ENCODE data around the gene NEU1.

The NEU1 gene

GRCh38 chr6:31892821-31893220 lies 30.2 kb upstream of the NEU1 start:
- no peak for DNase-seq

DNA sequence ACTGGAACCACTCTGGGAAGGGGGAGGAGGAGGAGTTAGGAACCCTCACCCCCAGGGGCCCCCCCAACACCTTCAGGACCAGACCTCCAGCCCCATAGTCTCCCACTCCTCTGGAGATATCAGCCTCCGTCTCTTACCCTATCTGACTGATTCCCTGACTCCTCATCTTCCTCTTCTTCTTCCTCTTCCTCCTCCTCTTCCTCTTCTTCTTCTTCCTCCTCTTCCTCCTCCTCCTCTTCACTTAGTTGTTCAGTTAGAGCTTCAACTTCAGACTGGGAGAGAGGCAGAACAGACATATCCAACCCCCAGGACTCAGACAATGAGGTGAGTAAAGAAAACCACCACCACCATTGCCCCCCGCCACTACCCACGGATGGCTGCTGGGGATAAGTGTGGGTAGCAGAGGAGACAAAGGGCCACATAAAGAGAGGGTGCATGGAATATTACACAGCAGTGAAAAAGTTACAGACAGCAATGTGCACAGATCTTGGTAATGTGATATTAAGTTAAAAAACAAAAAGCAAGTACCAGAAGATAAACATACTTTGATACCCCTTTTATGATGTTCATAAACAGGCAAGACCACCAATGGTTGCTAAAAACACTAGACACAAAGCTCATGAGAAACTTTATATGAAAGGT lies 26.8 kb upstream of the NEU1 start:
- DNase-seq = no peak

GRCh38 chr6:31888276-31889258 lies 25.9 kb upstream of the NEU1 start:
- DNase-seq = no peak

DNA sequence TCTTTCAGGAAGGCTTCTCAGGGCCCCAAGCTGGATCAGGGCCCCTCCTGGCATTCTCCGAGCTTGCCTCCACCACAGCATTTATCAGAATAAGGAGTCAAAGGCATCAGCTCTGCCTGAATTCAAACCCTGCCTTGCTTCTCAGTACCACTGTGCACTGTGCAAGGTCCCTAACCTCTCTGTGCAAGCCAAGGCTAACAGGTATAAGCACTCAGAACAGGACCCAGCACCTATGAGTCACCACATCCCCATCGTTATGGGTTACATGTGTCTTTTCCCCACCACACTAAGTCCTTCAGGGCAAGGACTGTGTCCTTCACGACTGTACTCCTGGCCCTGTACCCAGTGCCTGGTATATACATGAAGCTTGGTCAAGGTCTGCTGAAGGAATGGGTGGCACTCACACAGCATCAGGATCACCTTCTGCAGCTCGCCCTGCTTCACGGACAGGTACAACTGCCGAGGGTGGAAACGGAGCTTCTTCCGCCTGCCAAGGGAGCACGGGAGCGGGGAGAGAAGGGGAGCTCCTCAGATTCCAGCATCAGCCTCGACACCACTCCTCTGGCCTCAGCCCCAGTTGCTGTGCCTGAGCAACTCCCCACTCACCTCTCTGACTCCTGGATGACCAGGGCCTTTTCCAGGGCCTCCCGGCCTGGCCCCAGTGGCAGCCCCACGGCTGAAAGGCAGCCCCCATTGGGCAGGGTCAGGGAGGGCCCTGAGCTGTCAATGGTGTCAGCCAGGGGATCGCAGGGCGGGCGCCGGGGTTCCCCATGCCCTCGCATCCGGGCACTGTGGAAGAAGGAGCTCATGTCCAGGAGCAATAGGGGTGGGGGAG lies 24.8 kb upstream of the NEU1 start:
- DNase-seq = no peak

- no peak for DNase-seq
These were observed 23.9 kb upstream of the NEU1 start for GRCh38 chr6:31886541-31886991.

DNA sequence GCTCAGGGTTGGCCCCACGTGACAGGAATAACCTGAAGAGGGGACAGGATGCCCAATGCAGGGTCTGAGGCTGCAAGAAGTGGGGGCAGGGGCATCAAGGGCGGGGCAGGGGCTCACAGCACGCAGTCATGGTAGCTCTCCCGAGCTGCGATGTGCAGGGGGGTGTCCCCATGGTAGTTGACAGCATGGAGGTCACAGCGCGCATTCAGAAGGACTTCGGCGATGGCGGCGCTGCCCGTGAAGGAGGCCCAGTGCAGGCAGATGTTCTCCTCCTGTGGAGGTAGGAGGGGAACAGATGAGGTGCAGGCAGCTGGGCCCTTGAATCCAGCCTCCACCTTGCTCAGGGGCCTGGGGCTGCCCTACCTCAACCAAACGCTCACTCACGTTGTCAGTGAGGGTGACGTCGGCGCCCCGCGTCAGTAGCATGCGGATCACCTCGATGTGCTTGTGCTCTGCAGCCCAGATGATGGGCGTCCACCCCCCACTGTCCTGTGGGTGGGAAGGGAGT lies 22.0 kb upstream of the NEU1 start:
- DNase-seq = no peak

DNA sequence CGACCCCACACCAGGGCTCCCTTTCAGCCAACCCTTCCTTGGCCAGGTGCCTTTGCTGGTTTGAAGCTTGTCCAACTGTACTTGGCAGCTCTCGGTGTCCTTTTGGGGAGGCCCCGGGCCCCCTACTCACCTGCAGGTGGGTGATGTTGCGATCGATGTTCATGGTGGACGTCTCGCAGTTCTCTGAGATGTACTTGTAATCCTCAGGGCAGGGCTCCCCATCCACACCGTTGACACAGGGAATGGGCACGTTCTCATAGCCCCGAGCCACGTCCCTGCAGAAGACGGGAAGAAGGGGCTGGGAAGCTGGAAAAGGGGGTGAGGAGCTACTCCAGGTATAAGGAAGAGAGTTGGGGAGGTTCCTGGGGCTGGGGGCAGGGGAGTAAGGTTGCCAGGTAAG lies 21.1 kb upstream of the NEU1 start:
- DNase-seq = no peak

- peak; percentile 67 for DNase-seq
These were observed 19.7 kb upstream of the NEU1 start for GRCh38 chr6:31882344-31882743.

DNA sequence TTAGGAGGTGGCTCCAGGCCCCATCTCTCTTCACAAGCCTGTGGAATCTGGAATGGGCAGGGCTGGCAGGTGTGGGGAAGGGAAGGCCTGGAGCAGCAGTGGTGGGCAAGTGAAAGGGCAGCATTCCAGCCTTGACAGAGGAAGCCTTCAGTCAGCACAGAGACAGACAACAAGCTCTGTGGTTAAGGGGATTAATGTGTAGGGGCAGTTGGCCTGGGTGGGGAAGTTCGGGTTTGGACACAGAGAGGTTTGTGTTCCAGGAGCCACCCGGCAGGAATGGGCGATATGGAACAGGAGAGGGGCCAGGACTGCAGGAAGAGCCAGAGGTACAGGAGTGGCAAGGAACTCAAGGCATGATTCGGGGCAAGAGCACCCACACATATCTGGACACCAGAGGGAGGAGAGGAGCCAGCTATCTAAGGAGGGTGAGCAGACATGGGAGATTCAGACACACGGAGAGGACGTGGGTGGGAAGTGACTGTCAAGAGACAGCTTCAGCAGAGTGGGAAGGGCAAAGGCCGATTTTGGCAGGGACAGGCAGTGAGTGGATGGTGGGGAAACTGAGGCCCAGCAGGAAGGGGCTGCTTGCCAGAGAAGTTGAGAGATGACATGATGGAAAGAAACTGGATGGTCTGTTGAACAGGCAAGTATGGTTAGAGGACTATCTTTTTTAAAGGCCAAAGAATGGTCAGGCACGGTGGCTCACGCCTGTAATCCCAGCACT lies 18.7 kb upstream of the NEU1 start:
- no peak for DNase-seq

GRCh38 chr6:31880616-31881015 lies 18.0 kb upstream of the NEU1 start:
- no peak for DNase-seq

- no peak for DNase-seq
These were observed 17.3 kb upstream of the NEU1 start for GRCh38 chr6:31879901-31880300.

DNA sequence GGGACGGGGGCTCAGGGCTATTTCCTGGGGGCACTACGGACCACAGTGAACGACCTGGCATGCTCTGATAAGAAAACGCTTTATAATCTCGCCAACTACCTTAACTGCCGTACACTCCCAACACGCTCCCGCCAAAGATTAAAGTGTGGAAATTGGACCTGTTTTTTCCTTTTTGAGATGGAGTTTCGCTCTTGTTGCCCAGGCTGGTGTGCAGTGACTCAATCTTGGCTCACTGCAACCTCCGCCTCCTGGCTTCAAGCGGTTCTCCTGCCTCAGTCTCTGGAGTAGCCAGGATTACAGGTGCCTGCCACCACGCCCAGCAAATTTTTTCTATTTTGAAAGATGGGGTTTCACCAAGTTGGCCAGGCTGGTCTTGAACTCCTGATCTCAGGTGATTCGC lies 16.5 kb upstream of the NEU1 start:
- no peak for DNase-seq

- no peak for DNase-seq
These were observed 16.1 kb upstream of the NEU1 start, which contains the start of gene SLC44A4 for GRCh38 chr6:31878726-31879125. Gene SLC44A4, minus strand, starts transcription at chr6:31878997. Its CDS starts 17 bp downstream, at chr6:31878980.

- no peak for DNase-seq
These were observed 15.6 kb upstream of the NEU1 start for GRCh38 chr6:31878222-31878621.

DNA sequence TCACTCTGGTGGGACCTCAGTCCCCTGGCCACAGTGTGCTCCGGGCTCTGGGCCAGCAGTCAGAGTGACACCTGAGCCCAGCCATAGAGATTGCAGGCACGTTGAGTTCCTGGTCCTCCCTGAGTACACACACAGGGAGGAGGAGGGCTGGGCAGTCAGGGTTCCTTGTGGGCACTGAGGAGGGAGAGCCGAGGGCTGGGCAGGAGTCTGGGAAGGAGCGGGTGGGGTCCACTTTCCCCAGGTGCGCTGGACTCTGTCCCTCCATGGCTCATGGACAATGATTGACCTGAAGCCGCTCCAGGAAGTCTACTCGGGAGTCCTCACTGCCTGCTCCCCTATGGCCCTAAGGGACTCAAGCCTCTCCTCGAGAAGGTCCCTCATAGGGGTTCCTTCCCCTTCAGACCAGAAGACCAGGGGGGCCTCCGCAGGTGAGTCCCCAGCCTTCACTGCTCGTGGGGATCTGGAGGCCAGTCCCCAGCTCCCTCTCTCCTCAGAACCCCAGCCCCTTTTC lies 15.1 kb upstream of the NEU1 start:
- no peak for DNase-seq

DNA sequence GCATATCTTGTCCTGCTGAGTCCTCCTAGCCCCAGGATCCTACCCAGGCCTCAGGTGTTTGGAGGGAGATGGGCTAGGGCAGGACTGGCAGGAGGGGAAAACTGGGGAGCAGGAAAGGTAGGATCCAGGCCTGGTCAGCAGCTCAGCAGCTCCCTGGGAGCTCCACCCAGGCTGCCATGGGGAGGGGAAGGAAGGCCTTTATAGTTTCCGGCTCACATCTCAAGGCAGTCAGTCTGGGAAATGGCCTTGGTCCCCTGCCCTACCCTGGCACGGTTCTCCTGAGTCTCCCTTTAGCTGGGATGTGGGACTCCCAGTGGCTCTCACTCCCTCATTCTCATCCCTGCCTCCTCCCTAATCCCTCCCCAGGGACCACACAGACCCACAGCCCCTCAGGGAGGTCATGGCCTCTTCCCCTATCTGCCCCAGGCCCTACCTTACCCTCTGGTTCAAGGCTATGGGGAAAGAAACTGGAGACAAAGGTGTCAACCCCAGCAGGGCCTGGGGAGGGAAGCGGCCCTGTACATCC lies 14.6 kb upstream of the NEU1 start:
- DNase-seq = no peak

GRCh38 chr6:31876357-31876756 lies 13.7 kb upstream of the NEU1 start:
- DNase-seq = no peak

DNA sequence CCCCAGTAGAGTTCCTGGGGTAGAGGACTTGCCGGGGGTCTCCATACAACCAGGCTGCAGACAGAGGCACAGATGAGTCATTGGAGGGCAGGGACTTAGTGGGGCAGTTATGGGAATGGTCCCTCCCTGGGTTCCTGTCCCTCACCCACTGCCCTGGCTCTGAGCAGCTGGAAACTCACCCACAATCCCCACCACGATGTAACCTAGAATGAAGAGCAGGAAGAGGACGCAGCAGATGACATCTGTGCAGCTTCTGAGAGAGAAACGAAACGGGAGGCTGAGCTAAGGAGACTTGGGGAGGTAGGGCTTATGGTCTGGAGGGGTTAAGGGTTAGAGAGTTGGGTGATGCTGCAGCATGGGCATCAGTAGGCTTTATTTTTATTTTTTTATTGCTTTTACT lies 13.3 kb upstream of the NEU1 start:
- DNase-seq = no peak

DNA sequence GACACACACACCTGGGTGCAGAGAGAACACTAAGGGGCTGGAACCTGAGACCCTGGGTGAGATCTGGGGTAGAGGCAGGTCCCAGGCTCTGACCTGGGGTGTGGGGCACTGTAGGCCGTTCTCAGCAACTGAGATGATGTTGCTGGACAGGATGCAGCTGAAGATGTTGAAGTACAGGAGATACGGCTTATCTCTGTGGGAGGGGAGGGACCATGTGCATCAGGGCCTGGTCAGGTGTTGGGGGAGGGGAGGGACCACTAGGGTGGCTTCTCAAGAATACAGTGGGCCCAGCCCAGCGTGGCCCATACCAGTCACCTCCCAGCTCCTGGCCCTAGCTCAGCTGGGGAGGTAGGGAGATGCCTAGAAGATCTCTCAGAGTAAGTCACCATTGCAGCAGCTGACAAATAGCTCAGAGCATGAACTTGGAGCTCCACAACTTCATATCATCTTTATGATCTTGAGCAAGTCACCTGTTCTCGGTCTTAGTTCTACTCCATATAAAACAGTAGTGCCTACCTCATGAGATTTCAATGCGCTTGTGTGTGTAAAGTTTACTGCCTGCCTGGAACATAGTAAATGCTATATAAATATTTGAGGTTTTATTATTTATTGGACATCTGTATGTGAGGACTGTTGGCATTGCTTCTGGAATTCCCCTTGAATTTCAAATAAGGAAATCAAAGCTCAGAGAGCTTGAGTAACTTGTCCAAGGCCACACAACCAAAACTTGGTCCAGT lies 12.4 kb upstream of the NEU1 start:
- DNase-seq = peak; percentile 26

DNA sequence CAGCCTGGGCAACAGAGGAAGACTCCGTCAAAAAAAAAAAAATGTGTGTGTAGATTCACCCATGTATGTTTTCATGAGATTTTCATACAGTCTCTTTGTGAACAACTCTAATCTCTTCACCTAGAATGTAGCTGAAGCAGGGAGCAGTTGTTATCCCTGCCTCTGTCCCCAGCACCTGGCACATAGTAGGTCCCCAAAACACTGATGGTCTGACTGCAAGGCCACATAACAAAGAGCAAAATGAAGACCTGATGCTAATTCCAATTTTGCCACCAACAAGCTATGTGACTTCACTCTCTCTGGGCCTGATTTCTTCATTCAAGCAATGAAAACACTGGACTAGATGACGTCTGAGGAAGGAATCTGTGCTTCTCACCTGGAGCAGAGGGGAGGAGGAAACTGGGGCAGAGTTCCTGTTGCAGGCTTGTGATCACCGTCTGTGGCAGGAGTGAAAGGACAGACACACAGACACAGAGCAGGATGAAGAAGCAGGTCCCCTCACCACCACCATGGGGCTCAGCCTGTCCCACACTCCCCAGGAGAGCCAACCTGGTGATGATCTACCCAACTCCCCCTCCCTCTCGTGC lies 11.6 kb upstream of the NEU1 start:
- no peak for DNase-seq

All from EL (cell line).